GM19043 (cell line): ENCODE results near the gene TRIM31.

Experiments
- ATAC-seq: cut with Tn5 transposase; IDR thresholded peaks from one replicate; pipeline ENCODE4 v1.9.1; 2021; ENCODE audit warnings: low read depth; ENCODE audit not compliant: unreplicated experiment

TRIM31 gene, protein sequence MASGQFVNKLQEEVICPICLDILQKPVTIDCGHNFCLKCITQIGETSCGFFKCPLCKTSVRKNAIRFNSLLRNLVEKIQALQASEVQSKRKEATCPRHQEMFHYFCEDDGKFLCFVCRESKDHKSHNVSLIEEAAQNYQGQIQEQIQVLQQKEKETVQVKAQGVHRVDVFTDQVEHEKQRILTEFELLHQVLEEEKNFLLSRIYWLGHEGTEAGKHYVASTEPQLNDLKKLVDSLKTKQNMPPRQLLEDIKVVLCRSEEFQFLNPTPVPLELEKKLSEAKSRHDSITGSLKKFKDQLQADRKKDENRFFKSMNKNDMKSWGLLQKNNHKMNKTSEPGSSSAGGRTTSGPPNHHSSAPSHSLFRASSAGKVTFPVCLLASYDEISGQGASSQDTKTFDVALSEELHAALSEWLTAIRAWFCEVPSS

DNA sequence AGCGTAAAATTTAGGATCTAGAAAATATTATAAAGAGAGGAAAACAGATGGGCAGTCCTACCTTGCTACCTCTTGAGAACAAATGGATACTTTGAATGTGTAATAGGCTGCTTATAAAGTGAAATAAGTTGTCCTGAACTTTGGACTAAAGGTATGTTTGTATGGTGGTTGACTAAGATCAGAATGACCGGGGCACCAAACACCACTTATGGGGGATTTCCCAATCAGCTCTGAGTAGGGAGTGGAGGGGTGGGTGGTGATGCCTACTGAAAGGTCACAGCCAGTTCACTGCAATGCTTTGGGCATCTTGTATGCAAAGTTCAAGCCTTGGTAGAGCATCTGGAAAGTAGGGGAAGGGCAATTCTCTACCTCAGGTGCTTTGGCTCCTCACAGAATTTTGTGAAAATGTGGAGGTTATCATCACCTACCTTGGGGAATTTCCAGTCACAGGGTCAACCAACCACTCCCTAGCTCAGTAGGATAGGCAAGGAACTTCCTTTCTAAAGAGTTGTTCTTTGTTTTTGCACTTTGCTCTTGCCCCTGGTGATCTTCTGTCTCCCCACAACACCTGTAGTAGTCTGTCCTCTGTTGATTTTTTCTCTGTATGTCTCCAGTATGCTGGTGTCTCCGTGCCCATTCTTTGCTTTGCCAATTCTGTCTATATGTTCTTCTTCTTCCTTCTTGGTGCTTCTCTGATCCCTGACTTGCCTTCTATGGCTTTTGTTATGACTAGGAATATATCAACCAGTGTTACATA lies at the start of gene TRIM31:
Gene TRIM31 (minus strand): TSS at position 88 of the 757 bp plus-strand sequence. CDS start 285 bp downstream, outside the sequence.
- ATAC-seq, result no peak

DNA sequence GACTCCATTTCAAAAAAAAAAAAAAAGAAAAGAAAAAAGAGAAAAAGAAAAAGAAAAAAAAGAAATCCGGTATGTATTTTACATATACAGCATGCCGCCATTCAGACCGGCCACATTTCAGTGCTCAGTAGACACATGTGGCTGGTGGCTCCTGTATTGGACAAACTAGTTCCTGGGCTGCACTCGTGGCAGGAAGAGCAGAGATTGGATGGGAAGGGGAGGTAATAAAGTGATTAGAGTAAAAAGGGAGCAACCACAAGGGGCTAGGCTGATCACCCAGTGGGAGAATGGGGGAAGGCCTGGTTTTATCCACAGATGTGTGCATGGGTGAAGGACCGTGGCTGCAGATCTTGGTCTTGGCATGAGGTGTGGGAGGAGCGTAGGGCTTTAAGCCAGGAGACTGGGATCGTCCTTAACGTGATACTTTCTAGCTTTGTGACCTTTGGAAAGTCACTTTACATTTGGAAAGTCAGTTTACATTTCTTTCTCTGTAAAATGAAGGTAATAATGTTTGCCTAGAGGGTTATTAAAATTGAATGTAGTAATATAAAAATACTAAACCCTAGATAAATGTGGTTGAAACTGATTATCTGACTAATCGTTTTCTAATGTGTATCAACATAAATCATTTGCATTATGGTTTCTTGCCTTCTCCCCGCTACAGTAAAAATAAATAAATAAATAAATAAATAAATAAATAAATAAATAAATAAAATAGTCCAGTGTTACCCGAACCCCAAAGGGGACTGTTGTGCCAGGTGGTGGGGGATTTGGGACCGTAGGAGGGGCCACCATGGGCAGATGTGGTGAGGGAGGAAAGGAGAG lies 49.6 kb upstream of the TRIM31 start:
- no peak for ATAC-seq

DNA sequence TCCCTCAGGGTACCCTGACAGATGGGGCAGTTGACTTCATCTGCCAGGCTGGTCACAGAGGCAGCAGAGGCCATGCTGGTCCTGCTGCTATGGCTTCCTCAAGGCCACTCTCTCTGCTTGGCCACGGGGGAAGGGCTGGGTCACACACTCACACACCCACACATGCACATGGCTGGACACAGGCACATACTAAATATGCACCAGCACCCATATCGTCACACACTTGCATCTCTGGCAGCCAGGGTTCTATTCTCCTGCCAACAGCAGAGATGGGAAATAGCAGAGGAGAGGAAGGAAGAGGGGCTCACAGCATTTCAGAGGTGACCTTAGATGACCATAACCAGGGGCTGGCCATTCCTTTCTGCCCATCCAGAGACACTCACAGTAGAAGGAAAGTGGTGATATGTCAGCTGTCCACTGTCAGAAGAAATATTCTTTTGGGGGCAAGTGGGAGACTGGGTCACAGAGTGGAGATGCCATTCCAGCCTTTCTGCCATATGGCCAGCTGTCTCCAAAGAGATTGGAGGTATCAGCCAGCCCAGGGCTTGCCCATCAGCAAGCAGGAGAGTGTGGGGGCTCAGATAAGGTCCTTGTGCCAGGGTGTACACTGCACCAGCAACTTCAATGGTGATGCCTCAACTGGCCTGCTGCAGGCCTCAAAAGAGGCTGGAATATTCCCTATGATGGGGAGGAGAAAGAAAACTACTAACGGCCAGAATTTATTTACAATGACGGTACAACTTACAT lies 48.1 kb upstream of the TRIM31 start, which contains the start of gene TRIM10:
Gene TRIM10 (minus strand): TSS at position 427 of the 747 bp plus-strand sequence. CDS start 353 bp downstream, at position 74.
- no peak for ATAC-seq

DNA sequence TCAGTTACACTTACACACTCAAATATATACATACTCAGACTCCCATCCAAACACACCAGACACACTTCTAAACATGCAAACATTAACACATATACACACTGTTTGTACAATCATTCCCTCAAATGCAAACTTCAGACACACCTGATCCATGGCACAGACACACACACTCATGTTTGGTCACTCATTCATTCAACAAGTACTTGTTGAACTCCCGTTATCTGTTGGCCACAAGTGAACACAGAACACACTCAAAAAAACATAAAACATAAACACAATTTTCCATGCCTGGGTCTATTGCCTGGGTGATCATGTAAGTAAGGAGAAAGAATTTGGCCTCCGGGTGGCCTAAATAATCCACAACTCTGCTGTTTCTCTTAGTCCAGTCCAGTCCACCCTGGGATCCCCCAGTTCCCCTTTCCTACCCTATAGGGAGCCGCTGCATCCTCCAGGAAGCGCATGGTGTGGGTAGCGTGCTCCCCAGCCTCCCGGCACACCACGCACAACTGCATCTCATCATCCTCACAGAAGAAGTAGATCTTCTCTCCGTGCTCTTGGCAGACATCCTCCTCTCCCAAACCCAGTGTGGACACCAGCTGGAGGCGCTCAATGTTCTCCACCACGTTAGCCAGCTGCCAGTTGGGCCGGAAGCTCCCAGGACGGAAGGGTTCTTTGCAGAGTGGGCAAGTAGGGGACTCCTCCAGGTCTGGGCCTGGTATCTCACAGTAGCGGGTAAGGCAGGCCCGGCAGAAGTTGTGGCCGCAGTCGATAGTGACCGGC lies 47.3 kb upstream of the TRIM31 start:
- ATAC-seq, result no peak

DNA sequence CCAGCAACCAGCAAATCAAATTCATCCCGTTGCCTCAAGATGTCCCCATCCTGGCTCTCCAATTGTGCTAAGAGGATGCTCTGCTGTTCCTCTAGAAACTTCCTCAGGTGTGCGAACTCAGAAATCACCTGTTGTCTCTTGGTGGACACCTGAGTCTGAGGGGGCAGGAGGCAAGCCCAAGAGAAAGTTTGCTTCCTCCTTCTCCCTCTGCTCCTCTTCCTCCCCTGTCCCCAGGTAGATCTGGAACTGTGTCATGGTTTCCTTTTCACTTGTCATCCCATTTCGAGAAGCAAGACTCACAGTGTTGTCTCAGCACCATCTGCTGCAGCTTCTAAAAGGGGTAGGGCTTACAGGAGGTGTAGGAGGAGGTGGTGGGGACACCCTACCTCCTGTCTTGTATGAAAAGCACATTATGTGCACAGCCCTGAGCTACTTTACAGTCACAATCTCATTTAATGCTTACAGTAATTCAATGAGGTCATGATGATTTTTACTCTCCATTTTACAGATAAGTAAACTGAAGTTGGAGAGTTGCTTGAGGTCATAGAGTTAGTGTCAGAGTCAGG lies 45.7 kb upstream of the TRIM31 start:
- ATAC-seq, result no peak

DNA sequence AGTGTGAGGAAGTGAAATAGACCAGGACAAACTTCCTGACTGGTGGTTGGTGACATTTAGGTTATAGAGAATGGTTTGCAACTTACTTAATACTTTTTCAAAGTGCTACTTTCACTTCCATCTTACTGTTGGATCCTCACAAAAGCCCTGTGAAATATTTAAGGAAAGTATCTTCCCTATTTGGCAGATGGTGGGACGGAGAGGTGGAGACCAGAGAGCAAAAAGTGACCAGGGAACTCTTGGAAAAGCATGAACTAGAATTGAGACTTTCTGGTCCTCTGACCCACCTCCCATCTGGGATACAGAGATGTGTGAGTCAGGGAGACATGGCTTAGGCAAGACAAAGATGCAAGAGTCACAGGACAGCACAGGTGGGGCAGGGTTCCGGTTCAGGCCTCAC lies 45.1 kb upstream of the TRIM31 start:
- ATAC-seq, result no peak

DNA sequence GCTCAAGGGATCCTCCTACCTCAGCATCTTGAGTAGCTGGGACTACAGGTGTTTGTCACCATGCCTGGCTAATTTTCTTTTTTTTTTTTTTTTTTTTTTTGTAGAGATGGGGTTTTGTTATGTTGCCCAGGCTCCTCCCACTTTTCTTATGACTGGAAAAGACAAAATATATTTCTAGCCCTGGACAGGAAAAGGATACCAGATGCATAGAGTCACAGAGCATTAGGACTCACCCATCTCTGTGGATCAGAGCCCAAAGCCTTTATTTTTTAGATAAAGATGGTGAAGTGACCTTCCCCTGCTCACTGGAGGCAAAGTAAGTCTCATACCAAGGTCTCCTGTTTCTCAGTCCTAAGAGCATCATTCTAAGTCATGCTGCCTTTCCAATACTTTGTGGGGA lies 44.7 kb upstream of the TRIM31 start:
- no peak for ATAC-seq

DNA sequence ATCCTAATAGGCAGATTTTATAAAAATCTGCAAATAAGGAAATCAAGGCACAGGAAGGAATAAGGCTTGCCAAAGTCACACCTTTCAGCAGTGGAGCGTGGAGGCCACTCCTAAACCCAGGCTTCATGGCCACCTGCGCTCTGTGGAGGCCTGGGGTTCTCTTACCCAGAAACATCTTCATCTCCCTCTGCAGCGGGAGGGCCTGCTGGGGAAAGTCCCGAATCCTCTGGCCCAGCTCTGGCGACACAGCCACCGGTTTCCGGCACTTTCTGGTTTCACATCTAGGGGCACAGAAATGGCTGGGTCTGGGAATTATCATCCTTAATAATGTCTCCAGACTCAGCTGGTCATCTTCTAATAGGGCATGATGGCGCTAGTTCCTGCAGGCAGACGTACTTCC lies 43.9 kb upstream of the TRIM31 start:
- no peak for ATAC-seq

DNA sequence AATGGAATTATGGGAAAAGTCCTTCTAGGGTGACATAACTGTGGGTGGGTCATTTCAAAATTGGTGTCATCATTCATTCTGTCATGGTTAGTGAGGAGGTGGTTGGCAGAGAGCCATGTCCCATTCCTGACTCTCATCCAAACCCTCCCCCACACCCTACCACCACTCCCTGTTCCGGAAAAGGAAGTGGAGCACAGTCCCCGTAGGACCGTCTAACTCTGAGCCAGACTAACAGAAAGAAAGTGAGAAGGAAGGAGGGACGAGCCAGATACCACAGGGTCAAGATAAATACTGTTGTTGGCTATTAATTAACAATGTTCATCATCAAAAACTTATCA lies 43.3 kb upstream of the TRIM31 start:
- ATAC-seq, result no peak

DNA sequence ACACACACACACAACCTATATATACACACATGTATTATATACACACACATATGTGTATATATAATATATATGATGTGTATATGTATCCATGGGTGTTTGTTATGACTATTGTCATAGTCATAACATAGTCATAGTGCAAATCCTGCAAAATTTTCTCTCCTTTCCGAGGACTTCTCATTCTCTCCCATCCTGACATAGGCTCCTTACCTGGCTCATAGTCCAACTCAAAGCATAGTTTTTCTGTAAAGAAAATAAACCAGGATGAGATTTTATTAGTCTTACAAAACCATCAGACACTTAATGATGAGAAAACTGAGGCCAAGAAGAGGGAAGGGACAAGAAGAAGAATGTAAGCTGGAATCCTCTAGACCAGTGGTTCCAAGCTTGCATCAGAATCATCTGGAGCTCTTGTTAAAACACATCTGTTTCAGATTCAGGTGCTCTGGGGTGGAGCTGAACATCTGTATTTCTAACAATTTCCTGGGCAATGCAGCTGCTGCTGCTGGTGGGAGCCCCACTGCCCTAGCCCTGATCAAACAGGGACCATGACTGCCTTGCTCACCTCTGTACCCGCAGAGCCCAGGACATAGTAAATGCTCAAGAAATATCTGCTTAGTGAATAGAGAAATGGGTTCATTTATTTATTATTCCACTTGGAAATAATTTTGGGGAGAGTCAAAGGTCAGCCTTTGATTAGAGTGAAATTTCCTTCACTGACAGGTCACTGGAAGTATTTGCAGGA lies 42.8 kb upstream of the TRIM31 start:
- ATAC-seq, result no peak

DNA sequence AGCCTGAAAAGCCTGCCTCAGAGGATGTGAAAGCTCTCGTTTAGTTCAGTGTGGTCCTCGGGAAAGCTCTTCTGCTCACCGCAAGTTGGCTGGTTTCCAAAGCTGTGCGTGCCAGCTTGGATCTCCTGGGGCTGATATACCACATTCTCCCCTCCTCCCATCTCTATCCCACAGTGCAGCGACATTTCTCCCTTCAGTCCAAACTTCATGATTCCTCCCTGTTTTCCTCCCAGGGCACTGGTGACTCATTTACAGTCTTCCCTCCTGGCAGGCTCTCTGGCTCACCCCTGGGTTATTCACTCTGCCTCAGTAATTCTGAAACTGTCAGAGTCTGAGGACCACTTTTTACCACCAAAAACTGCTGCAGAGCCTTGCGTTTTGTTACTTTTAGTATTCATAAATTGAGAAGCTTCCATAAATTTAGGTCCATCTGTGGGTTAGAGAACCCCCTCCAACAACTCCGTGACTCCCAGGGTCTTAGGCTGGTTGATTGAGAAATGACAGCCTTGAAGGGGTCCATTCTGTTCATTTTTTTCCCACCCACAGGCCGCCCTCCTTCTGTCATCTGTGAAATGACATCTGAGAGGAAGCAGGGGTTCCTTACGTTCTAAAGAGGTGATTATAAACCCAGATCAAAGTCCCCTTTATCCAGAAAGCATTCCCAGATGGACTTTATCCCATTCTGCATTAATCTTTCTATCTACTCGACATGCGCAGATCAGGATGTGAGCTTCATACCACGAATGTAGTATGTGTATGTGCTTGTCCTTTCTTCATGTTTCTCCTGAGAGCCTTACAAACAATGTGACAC lies 42.0 kb upstream of the TRIM31 start:
- ATAC-seq, result no peak

DNA sequence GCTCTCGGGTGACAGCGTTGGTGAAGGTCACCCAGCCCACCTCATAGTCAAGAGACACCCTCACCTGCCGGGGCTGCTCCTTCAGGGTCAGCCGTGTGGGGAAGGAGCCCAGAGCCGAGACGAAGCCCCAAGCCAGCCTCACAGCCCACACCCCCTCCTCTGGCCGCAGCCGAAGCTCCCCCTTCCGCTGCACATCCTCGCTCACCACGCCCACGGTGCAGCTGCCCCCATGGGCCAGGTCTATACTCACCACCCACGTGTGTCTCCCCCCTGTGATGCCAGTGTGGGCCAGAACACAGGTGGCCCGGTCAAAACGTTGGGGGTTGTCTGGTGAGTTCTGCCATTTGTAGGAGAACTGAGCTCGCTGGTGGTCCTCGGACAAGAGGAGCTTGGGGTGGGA lies 41.2 kb upstream of the TRIM31 start:
- no peak for ATAC-seq

DNA sequence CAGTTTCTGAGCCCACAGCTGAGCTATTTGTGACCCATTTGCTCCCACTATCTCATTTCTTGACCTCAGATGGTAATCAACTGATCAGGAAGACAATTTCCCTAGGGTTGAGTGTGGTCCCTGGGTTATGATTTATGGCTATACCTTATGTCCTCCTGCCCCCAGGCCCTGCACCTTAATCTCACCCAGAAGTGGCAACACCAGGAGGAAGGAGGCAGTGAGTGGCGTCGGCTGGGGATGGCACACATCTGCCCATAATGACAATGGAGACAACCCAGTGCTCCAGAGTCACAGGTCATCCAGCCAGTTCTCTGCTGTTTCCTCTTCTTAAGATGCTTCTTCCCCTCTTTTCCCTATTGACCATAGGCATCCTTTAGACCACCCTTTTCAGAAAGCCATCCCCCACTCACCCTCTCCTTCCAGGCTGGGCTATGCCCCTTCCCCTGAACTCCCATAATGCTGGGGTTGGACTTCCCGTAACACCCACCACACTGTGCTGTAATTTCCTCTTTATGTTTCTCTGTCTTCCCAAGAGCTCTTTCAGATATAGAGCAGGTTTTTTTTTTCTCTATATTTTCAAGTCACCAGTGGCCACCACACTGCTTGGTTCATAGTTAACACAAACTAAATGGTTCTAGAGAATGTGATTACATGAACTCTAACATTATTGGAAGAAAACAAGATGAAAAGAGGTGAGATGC lies 40.2 kb upstream of the TRIM31 start:
- no peak for ATAC-seq

DNA sequence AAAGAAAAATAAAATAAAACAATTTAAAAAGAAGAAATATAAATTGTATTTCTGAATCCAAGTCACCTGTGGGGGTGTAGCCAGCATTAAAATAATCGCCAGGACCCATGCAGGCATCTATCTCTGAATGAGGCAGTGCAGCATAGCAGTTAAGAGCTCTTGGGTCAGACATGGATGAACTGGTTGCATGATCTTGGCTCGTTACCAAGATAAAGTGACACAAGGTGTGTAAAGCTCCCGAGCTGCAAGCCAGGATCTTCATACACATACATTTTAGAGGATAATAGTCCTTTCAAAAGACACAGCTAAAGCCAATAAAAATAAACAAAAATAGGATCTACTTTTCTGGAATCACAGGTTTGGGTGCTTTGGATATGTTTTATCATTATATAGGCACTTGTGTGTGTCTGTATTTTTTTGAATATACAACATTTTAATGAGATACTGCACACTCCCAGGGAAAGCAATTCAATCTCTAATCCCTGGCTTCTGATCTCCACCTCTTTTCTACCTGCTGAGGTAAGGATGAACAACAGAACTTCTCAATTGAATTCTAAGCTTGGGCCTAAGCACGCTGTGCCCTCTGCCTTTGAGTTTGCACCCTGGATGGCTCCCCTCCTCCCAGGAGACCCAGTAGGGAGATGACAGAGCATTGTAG lies 39.3 kb upstream of the TRIM31 start:
- no peak for ATAC-seq

DNA sequence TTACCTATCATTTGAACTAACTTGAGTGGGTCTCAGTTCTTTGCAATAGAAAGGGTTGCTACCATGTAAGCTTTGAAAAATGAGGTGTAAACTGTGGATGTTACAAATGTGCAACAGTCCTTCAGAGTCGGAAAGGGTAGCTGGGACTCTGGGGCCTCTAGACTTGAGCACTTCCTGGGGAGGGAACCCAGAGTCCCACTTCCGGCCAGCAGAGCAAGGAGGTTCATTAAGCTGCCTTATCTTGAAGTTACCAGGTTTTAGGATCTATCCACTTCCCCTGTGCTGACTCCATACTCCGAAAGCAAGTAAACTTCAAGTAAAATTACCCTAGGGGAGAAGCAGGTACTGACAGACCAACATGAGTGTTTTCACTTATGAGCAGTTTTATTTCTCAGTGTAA lies 38.7 kb upstream of the TRIM31 start:
- ATAC-seq, result no peak

DNA sequence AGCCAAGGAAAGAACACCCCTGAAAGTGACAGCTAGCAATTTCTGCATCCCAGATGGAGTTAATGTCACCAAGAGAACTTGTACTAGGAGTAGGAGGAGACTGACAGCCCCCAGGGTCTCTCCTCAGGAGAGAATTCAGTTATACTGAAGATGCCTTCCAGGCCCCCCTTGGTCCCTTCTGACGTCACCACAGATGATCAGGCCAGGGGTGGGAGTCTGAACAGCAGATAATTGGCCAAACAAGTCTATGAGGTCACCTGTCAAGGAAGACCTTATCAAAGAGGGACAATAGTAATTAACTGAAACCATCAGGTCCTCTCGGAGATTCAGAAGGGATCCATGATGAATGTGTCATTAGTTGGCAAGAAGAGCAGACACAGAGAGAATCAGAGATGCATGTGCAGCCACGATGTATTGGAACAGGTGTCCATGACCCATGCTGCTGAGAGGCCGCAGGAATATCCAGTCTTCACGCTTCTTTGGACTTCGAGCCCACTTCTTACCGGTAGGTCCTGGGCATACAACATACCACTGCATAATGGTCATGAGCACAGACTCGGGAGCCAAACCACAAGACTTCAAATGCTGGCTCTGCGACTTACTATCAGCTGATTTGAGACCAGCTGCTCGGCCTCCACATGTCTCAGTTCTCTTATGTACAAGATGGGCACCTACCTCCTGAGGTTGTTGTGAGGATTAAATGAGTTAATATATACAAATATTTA lies 37.9 kb upstream of the TRIM31 start:
- ATAC-seq, result no peak
